ENCODE results near the gene SYT4. TPM values are rescaled to one million over a fixed set of nuclear protein-coding genes. Genes with fewer than 3 reads are reported as not detected.

Gene SYT4
- total and polyA plus RNA-seq, 2 of the 8 experiments (the other 6 are each of a cell fraction or from before 2014, with no cell fraction given) = 2.4 to 10.2 TPM

- TF ChIP-seq CHD7 (IDR thresholded peaks at IDR 0.05; ENCODE audit: insufficient replicate concordance, low read length) = no peak
- no peak for TF ChIP-seq CTCF (IDR thresholded peaks at IDR 0.05; ENCODE audit: control extremely low read depth in 1 of 3, insufficient read depth in 1 of 3, low read depth in 1 of 3, low read length in 3 of 3)
- TF ChIP-seq NANOG (IDR thresholded peaks at IDR 0.05; ENCODE audit: insufficient read depth, low read depth, low read length, poor library complexity, severe bottlenecking) = no peak
- TF ChIP-seq POLR2AphosphoS5 (IDR thresholded peaks at IDR 0.05; ENCODE audit: low read depth, low read length) = no peak
- no peak for TF ChIP-seq CTBP2 (IDR thresholded peaks at IDR 0.05; ENCODE audit: borderline replicate concordance, insufficient read depth, insufficient read length, low read length)
- TF ChIP-seq SIN3A (conservative IDR thresholded peaks at IDR 0.05 in 1 of 2, IDR thresholded peaks at IDR 0.05 in 1 of 2; ENCODE audit: low read depth in 1 of 2, low read length in 2 of 2) = no peak
- no peak for TF ChIP-seq USF2 (IDR thresholded peaks at IDR 0.05; ENCODE audit: low read length)
These were observed 40.4 kb downstream of the SYT4 start (continued) for GRCh38 chr18:43236921-43237320.

Measured in H1 (cell line).